ENCODE measurements around the gene PALM2AKAP2.

PALM2AKAP2 gene

GRCh38 chr9:109805050-109805449 lies 25.1 kb downstream of the PALM2AKAP2 start:
- in situ Hi-C loops (cut with HindIII; ENCODE audit: low sequenced_read_pairs), result no loop called here
- TF ChIP-seq, protein P1, sequence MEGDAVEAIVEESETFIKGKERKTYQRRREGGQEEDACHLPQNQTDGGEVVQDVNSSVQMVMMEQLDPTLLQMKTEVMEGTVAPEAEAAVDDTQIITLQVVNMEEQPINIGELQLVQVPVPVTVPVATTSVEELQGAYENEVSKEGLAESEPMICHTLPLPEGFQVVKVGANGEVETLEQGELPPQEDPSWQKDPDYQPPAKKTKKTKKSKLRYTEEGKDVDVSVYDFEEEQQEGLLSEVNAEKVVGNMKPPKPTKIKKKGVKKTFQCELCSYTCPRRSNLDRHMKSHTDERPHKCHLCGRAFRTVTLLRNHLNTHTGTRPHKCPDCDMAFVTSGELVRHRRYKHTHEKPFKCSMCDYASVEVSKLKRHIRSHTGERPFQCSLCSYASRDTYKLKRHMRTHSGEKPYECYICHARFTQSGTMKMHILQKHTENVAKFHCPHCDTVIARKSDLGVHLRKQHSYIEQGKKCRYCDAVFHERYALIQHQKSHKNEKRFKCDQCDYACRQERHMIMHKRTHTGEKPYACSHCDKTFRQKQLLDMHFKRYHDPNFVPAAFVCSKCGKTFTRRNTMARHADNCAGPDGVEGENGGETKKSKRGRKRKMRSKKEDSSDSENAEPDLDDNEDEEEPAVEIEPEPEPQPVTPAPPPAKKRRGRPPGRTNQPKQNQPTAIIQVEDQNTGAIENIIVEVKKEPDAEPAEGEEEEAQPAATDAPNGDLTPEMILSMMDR (IDR thresholded peaks at IDR 0.05; ENCODE audit: low read depth, low read length), result no peak
- no peak for DNase-seq (ENCODE audit: low read depth, low spot score)
- H3K4me3 ChIP-seq (ENCODE audit: low read depth, low read length), result no peak overlapping the region

DNA sequence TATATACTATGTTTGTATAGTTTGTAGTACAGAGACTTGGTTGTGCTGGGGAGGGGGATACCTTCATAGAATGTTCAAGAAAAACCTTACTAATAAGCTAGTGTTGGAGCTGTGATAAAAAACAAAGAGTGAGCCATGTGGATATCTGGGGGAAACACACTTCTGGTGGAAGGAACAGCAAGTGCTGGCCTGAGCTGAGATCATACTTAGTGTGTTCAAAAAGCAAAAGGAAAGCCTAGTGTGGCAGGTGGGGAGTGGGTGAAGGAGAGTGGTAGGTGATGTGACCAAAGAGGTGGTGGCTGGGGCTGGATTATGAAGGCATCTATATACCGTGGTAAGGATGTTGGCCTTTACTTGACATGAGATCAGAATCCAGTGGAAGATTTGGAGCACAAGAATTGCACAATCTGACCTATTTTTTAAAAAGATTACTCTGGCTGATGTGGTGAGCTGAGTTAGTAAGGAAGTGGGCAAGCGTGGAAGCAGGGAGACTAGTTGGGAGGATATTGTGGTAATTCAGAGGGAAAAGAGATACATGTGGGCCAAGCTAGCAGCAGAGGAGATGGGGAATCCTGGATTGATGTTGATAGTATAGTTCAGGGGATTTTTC lies 26.6 kb downstream of the PALM2AKAP2 start:
- DNase-seq (ENCODE audit: low read depth, low spot score), result peak; percentile 31
- in situ Hi-C loops (cut with HindIII; ENCODE audit: low sequenced_read_pairs), result no loop called here
- TF ChIP-seq, protein P1 (IDR thresholded peaks at IDR 0.05; ENCODE audit: low read depth, low read length), result no peak

GRCh38 chr9:109811876-109812275 lies 31.9 kb downstream of the PALM2AKAP2 start:
- TF ChIP-seq, protein P1 (IDR thresholded peaks at IDR 0.05; ENCODE audit: low read depth, low read length), result no peak
- DNase-seq (ENCODE audit: low read depth, low spot score), result no peak
- in situ Hi-C loops (cut with HindIII; ENCODE audit: low sequenced_read_pairs), result no loop called here
- H3K4me3 ChIP-seq (ENCODE audit: low read depth, low read length), result no peak overlapping the region

More for the DNA sequence above, 26.6 kb downstream of the PALM2AKAP2 start:
- no peak overlapping the region for H3K4me3 ChIP-seq (ENCODE audit: low read depth, low read length)

DNA sequence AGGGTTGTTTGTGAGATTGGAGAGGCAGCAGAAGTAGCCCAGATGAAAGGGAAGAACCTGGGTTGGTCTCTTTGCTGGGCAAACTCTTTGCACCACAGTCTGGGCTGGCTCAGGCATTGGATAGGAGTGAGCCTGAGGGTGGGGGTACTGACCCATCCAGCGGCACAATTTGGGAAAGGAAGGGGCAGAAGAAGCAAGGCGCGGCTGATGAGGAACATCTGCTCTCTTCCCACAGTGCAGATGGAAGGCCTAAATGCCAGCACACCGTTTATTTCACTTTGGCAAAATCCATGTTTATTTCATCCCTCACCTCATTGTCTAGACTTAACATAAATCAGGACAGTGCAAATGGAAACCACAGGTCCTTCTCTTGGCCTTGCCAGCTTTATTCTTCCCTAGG lies 32.3 kb downstream of the PALM2AKAP2 start:
- no peak for DNase-seq (ENCODE audit: low read depth, low spot score)
- TF ChIP-seq, protein P1 (IDR thresholded peaks at IDR 0.05; ENCODE audit: low read depth, low read length), result no peak
- in situ Hi-C loops (cut with HindIII; ENCODE audit: low sequenced_read_pairs), result no loop called here
- H3K4me3 ChIP-seq (ENCODE audit: low read depth, low read length), result no peak overlapping the region

- H3K4me3 ChIP-seq (ENCODE audit: low read depth, low read length), result no peak overlapping the region
- TF ChIP-seq, protein P1 (IDR thresholded peaks at IDR 0.05; ENCODE audit: low read depth, low read length), result no peak
- in situ Hi-C loops (cut with HindIII; ENCODE audit: low sequenced_read_pairs), result no loop called here
- DNase-seq (ENCODE audit: low read depth, low spot score), result no peak
These were observed 32.9 kb downstream of the PALM2AKAP2 start for GRCh38 chr9:109812818-109813281.

DNA sequence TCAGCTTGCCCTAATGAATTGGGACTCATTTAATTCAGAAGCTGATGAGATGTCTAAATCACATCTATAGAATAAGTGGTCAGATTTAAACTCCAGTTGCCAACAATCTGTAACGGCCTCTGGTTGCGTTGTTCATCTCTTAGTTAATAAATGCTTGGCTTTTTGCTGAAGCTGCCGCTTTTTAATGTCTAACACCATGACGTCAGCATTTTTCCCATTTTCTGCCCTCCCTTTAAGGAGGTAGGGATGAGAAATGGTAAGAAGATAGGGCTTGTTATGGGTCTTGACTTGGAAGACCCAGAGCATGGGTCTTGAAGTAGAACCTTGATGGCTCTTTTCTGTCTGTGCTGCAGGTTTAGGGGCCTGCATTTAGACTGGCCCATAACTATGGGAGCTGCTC lies 33.3 kb downstream of the PALM2AKAP2 start:
- no peak for DNase-seq (ENCODE audit: low read depth, low spot score)
- in situ Hi-C loops (cut with HindIII; ENCODE audit: low sequenced_read_pairs), result no loop called here
- H3K4me3 ChIP-seq (ENCODE audit: low read depth, low read length), result no peak overlapping the region
- TF ChIP-seq, protein P1 (IDR thresholded peaks at IDR 0.05; ENCODE audit: low read depth, low read length), result no peak
